ENCODE measurements around the gene NPAS2.

Gene NPAS2

GRCh38 chr2:100974712-100975520, 155.0 kb downstream of the NPAS2 start:
- DNase-seq: no peak

GRCh38 chr2:100975521-100975785, 155.5 kb downstream of the NPAS2 start:
- DNase-seq: no peak

- no peak for DNase-seq
These were observed 156.1 kb downstream of the NPAS2 start for GRCh38 chr2:100976061-100976460.

- DNase-seq: no peak
These were observed 156.9 kb downstream of the NPAS2 start for GRCh38 chr2:100976645-100977391.

- DNase-seq: no peak
These were observed 157.6 kb downstream of the NPAS2 start for GRCh38 chr2:100977511-100977910.

GRCh38 chr2:100978582-100979191, 158.7 kb downstream of the NPAS2 start:
- peak; percentile 3 for DNase-seq

- DNase-seq: no peak
These were observed 160.1 kb downstream of the NPAS2 start for GRCh38 chr2:100980046-100980445.

- DNase-seq: no peak
These were observed 161.1 kb downstream of the NPAS2 start for GRCh38 chr2:100981011-100981410.

GRCh38 chr2:100982431-100982861, 162.5 kb downstream of the NPAS2 start:
- no peak for DNase-seq

GRCh38 chr2:100983201-100983600, 163.3 kb downstream of the NPAS2 start:
- no peak for DNase-seq

GRCh38 chr2:100983684-100984310, 163.9 kb downstream of the NPAS2 start:
- no peak for DNase-seq

- DNase-seq: peak; percentile 52
These were observed 165.0 kb downstream of the NPAS2 start for GRCh38 chr2:100984892-100985307.

GRCh38 chr2:100986157-100986556, 166.2 kb downstream of the NPAS2 start:
- DNase-seq: peak; percentile 60

GRCh38 chr2:100987536-100987935, 167.6 kb downstream of the NPAS2 start:
- no peak for DNase-seq

- no peak for DNase-seq
These were observed 168.0 kb downstream of the NPAS2 start for GRCh38 chr2:100987974-100988373.

- no peak for DNase-seq
These were observed 168.9 kb downstream of the NPAS2 start for GRCh38 chr2:100988630-100989417.

- DNase-seq: no peak
These were observed 169.7 kb downstream of the NPAS2 start for GRCh38 chr2:100989666-100990065.

- DNase-seq: no peak
These were observed 170.2 kb downstream of the NPAS2 start for GRCh38 chr2:100990166-100990565.

GRCh38 chr2:100990650-100991403, 170.9 kb downstream of the NPAS2 start:
- DNase-seq: no peak

- DNase-seq: no peak
These were observed 171.4 kb downstream of the NPAS2 start for GRCh38 chr2:100991404-100991773.

GRCh38 chr2:100992262-100992661, 172.3 kb downstream of the NPAS2 start:
- DNase-seq: no peak

GRCh38 chr2:100993294-100993693, 173.4 kb downstream of the NPAS2 start:
- DNase-seq: no peak
